Activated CD4-positive, alpha-beta T cell treated with anti-CD3 and anti-CD28 coated beads for 48 hours (primary cell): Measurements from ENCODE around the gene PFN3.
"Not testable (repeated sequence)": the region's sequence is repeated elsewhere in the genome, so short reads cannot be mapped to it uniquely, and the experiment has no call there.

Experiments used
- DNase-seq: peaks from one replicate; pipeline ENCODE4 v3.0.0-alpha.2; 2020

The PFN3 gene

GRCh38 chr5:177393206-177393765, 7.2 kb downstream of the PFN3 start:
- DNase-seq = no peak

GRCh38 chr5:177392765-177393164, 7.7 kb downstream of the PFN3 start:
- no peak for DNase-seq

- DNase-seq = peak; percentile 92
These were observed 9.8 kb downstream of the PFN3 start for GRCh38 chr5:177390363-177391300.

GRCh38 chr5:177389241-177390169, 11.0 kb downstream of the PFN3 start:
- peak; percentile 66 for DNase-seq

GRCh38 chr5:177388521-177389052, 11.9 kb downstream of the PFN3 start:
- no peak for DNase-seq

GRCh38 chr5:177387405-177387804, 13.1 kb downstream of the PFN3 start:
- DNase-seq = no peak

- DNase-seq = no peak
These were observed 13.9 kb downstream of the PFN3 start for GRCh38 chr5:177386542-177386941.

GRCh38 chr5:177385720-177386119, 14.7 kb downstream of the PFN3 start:
- no peak for DNase-seq

GRCh38 chr5:177384134-177384533, 16.3 kb downstream of the PFN3 start, which contains the start of gene SLC34A1:
SLC34A1 (plus strand) TSS chr5:177384434; CDS start chr5:177385742, 1,308 bp downstream.
- no peak for DNase-seq

- DNase-seq = no peak
These were observed 17.3 kb downstream of the PFN3 start for GRCh38 chr5:177383181-177383580.

- peak; percentile 45 for DNase-seq
These were observed 17.9 kb downstream of the PFN3 start for GRCh38 chr5:177382423-177383029.

- DNase-seq = no peak
These were observed 19.7 kb downstream of the PFN3 start for GRCh38 chr5:177380805-177381126.

- DNase-seq = peak; percentile 58
These were observed 21.3 kb downstream of the PFN3 start for GRCh38 chr5:177378884-177379883.

GRCh38 chr5:177377851-177378776, 22.3 kb downstream of the PFN3 start:
- no peak for DNase-seq

GRCh38 chr5:177376107-177376506, 24.4 kb downstream of the PFN3 start:
- no peak for DNase-seq

GRCh38 chr5:177375516-177375915, 24.9 kb downstream of the PFN3 start:
- not testable (repeated sequence) for DNase-seq

- no peak for DNase-seq
These were observed 26.2 kb downstream of the PFN3 start for GRCh38 chr5:177374211-177374610.

- no peak for DNase-seq
These were observed 26.7 kb downstream of the PFN3 start for GRCh38 chr5:177373806-177374205.

GRCh38 chr5:177372910-177373309, 27.6 kb downstream of the PFN3 start:
- no peak for DNase-seq
